Body of pancreas (tissue), 4 donors: Measurements from ENCODE around the gene EFNA5.

Experiments
- POLR2A ChIP-seq, 3 donors: fragments of 450-650 bp; IDR thresholded peaks; one replicate each; pipeline ENCODE4 v1.6.1; 2016; ENCODE audit warnings: antibody characterized with exemption in 3 of 3, mild to moderate bottlenecking in 2 of 3
- TF ChIP-seq, protein P1 (sequence below), 7 experiments: fragments of 450-650 bp in 4 of 7; fragments of 200-600 bp in 3 of 7; sonication (generic) in 3 of 7; IDR thresholded peaks; one replicate each; pipeline ENCODE4 v1.5.1; 2016 to 2019; ENCODE audit warnings: antibody characterized with exemption in 7 of 7

DNA sequence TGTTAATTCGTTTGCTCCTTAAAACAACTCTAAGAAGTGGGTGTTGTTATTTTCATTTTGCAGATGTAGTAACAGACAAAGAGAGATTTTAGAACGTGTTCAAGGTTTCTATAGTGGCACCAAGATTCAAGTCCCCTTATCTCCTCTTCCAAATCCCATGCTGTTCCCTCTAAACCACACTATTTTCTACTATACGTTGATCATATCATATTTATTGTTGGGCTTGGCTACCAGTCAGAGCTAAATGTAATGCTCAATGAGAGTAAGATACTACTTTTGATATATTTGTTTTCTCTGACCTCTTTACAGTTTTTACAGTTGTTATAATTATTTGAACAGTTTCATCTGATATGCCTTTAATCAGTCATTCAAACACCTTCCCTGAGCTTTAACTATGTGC is 212.9 kb downstream of the EFNA5 start:
- TF ChIP-seq, protein P1, sequence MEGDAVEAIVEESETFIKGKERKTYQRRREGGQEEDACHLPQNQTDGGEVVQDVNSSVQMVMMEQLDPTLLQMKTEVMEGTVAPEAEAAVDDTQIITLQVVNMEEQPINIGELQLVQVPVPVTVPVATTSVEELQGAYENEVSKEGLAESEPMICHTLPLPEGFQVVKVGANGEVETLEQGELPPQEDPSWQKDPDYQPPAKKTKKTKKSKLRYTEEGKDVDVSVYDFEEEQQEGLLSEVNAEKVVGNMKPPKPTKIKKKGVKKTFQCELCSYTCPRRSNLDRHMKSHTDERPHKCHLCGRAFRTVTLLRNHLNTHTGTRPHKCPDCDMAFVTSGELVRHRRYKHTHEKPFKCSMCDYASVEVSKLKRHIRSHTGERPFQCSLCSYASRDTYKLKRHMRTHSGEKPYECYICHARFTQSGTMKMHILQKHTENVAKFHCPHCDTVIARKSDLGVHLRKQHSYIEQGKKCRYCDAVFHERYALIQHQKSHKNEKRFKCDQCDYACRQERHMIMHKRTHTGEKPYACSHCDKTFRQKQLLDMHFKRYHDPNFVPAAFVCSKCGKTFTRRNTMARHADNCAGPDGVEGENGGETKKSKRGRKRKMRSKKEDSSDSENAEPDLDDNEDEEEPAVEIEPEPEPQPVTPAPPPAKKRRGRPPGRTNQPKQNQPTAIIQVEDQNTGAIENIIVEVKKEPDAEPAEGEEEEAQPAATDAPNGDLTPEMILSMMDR (IDR thresholded peaks at IDR 0.05): no peak
- TF ChIP-seq POLR2A (IDR thresholded peaks at IDR 0.05): no peak
